Stomach (tissue), 9 donors: ENCODE data around the gene C16orf92. TPM values are rescaled to one million over a fixed set of nuclear protein-coding genes. Genes with fewer than 3 reads are reported as not detected.

ENCODE experiments used
- DNase-seq, 2 donors: peaks; one replicate each; pipeline versions ENCODE4 v3.0.0 to v3.0.0-alpha.2; 2013 to 2019
- H3K27ac ChIP-seq, 5 donors: fragments of 200-600 bp in 4 of 5; sonication (generic) in 4 of 5; one replicate each; pipeline ENCODE4 v1.5.1; 2013 to 2019; ENCODE audit warnings: mild to moderate bottlenecking in 1 of 5, moderate library complexity in 1 of 5
- H3K27me3 ChIP-seq, 3 donors: fragments of 200-600 bp; sonication (generic); one replicate each; pipeline ENCODE4 v1.5.1; 2017 to 2019; ENCODE audit warnings: mixed run types in 1 of 3
- H3K36me3 ChIP-seq, 4 donors: fragments of 200-600 bp; sonication (generic); 1 replicate in 3 of 4; 2 replicates in 1 of 4; pipeline ENCODE4 v1.5.1; 2016 to 2019
- H3K4me1 ChIP-seq, 4 donors: fragments of 200-600 bp; sonication (generic); one replicate each; pipeline ENCODE4 v1.5.1; 2016 to 2019
- H3K4me3 ChIP-seq, 4 donors: fragments of 200-600 bp; sonication (generic) in 3 of 4; one replicate each; pipeline ENCODE4 v1.5.1; 2016 to 2019; ENCODE audit warnings: mild to moderate bottlenecking in 1 of 4
- H3K9me3 ChIP-seq, 4 donors: fragments of 200-600 bp; sonication (generic); one replicate each; pipeline ENCODE4 v1.5.1; 2016 to 2019
- EP300 ChIP-seq: sonication (generic); formaldehyde crosslinking; IDR thresholded peaks from one replicate; pipeline ENCODE4 v1.6.1; 2017; ENCODE audit warnings: antibody characterized with exemption
- POLR2A ChIP-seq, 4 donors: fragments of 450-650 bp; IDR thresholded peaks; one replicate each; pipeline ENCODE4 v1.6.1; 2016; ENCODE audit warnings: antibody characterized with exemption in 4 of 4, control low read depth in 2 of 4, mild to moderate bottlenecking in 1 of 4, moderate library complexity in 1 of 4
- POLR2AphosphoS5 ChIP-seq, 3 donors: sonication (generic); formaldehyde crosslinking; IDR thresholded peaks; one replicate each; pipeline ENCODE4 v1.6.1; 2016; ENCODE audit warnings: antibody characterized with exemption in 3 of 3
- WGBS, 5 donors: extraction: QIAGEN DNeasy Blood & Tissue Kit in 3 of 5; methylation state at CpG; one replicate each; pipeline versions ENCODE4 v1.1.5 to v1.1.7; 2013 to 2018; 5-methylcytosine and 5-hydroxymethylcytosine counted together
- intact Hi-C: fragments of 100-400 bp; cut with DNase I; formaldehyde crosslinking; loops from one replicate; pipeline ENCODE4 v1.15.1; 2023; ENCODE audit warnings: low total_unique reads
- polyA plus RNA-seq, 3 donors: library from polyadenylated mRNA; stranded (reverse); fragments of 200-250 nt; gene quantifications; one replicate each; pipeline ENCODE4 v1.2.3, GENCODE V29; 2013
- total RNA-seq, 5 donors: library from RNA; depleted of rRNA; stranded (reverse); fragments of >200 nt; gene quantifications; one replicate each; pipeline versions ENCODE4 v1.1.0 to v1.2.3, GENCODE V29; 2014 to 2016
- TF ChIP-seq, protein P1 (sequence below), 7 experiments: fragments of 450-650 bp in 4 of 7; fragments of 200-600 bp in 3 of 7; sonication (generic) in 3 of 7; IDR thresholded peaks; one replicate each; pipeline ENCODE4 v1.5.1; 2016 to 2019; ENCODE audit warnings: antibody characterized with exemption in 7 of 7, control low read depth in 2 of 7, mild to moderate bottlenecking in 1 of 7
- donor health status: healthy with polysubstance abuse.
- donor health status: Bipolar disorder and iron deficiency.
- donor health status: healthy.

Gene C16orf92
- total and polyA plus RNA-seq, 8 donors: not detected

DNA sequence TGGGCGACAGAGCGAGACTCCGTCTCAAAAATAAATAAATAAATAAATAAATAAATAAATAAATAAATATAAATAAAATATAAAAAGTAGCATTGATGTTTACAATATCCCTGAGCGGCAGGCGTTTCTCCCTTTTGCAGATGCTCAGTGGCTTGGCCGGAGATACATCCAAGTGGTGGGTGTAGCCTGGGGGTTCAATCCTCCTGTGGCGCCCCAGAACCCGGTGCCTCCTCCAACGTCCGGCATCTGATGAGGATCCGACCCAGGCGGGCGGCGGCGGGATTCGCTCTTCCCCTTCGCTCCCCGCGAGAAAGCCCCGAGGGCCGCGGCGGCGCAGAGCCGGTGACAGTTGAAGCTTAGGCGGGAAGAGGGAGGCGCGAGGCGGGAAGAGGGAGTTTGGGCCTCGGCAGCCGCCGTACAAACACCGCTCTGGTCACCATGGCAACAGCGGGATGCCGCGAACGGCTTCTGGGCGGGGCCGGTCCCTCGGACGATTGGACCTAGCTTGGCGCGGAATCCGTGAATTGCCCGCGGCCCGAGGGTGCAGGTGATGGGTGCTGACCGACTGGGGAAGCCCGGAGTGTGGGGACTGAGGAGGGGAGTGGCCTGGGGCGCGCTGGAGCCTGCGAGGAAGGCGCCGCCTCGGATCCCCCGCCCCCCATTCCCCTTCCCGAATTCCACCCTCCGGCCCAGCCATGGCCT lies 29.8 kb downstream of the C16orf92 start:
- Histone ChIP-seq H3K27ac (peak overlapping the region in 4 of 5 donors; percentile 38 to 60 (median 48)), H3K27me3 (no peaks in the 10 kb centered on the region), H3K36me3 (no peaks in the 10 kb centered on the region), H3K4me1 (peaks cover 23 to 37% (median 29%) of the 10 kb centered on the region in 4 donors), H3K9me3 (no peaks in the 10 kb centered on the region), H3K4me3 (peak overlapping the region; percentile 58 to 84 (median 72))
- peak; percentile 95 to 97 for DNase-seq
- 3 to 5% (median 5%) methylated on average over 41 to 58 of the region's 58 CpGs for WGBS, 5 donors
- intact Hi-C loops: no loop called here
- no peak for TF ChIP-seq POLR2A (IDR thresholded peaks at IDR 0.05)
- TF ChIP-seq, protein P1, sequence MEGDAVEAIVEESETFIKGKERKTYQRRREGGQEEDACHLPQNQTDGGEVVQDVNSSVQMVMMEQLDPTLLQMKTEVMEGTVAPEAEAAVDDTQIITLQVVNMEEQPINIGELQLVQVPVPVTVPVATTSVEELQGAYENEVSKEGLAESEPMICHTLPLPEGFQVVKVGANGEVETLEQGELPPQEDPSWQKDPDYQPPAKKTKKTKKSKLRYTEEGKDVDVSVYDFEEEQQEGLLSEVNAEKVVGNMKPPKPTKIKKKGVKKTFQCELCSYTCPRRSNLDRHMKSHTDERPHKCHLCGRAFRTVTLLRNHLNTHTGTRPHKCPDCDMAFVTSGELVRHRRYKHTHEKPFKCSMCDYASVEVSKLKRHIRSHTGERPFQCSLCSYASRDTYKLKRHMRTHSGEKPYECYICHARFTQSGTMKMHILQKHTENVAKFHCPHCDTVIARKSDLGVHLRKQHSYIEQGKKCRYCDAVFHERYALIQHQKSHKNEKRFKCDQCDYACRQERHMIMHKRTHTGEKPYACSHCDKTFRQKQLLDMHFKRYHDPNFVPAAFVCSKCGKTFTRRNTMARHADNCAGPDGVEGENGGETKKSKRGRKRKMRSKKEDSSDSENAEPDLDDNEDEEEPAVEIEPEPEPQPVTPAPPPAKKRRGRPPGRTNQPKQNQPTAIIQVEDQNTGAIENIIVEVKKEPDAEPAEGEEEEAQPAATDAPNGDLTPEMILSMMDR (IDR thresholded peaks at IDR 0.05): no peak
- peak; percentile 75 to 97 (median 81) for TF ChIP-seq POLR2AphosphoS5 (IDR thresholded peaks at IDR 0.05)
- no peak for TF ChIP-seq EP300

DNA sequence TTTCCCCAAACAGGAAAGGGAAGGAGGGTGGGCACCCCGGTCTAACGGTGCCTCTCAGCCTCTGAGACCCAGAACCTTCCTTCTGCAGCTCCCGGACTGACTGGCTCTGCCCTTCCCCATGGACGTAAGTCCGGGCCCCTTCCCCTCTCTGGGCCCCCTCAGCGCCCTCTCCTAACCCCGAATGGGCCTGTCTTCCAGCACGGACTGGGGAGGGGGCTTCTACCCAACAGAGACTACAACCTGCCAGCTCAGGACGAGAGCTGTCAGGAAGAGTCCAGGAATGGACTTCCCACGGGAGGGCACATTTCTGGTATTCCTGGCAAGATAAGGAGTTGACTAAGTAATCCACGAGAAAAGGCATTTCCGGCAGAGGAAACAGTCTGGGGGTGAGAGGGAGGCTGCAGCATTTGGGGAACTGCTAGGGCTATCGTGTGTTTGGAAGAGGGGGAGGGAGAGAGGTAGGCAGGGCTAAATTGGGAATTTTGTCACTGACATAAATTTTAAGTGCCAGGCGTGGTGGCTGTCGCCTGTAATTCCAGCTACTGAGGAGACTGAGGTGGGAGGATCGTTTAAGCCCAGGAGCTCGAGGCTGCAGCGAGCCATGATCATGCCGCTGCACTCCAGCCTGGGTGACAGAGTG lies 30.5 kb downstream of the C16orf92 start:
- Histone ChIP-seq H3K4me3 (peak overlapping the region; percentile 58 to 84 (median 72)), H3K27ac (peak overlapping the region in 4 of 5 donors; percentile 38 to 60 (median 48)), H3K36me3 (no peaks in the 10 kb centered on the region), H3K4me1 (peaks cover 23 to 37% (median 29%) of the 10 kb centered on the region in 4 donors), H3K27me3 (no peaks in the 10 kb centered on the region), H3K9me3 (no peaks in the 10 kb centered on the region)
- WGBS, 5 donors: 4 to 12% (median 9%) methylated on average over 16 to 19 of the region's 19 CpGs
- intact Hi-C loops: no loop called here
- peak in 1 of 2 donors; percentile 44 for DNase-seq
- TF ChIP-seq POLR2AphosphoS5 (IDR thresholded peaks at IDR 0.05) (no peak), POLR2A (IDR thresholded peaks at IDR 0.05) (no peak), EP300 (no peak)
- TF ChIP-seq, protein P1 (IDR thresholded peaks at IDR 0.05): no peak

DNA sequence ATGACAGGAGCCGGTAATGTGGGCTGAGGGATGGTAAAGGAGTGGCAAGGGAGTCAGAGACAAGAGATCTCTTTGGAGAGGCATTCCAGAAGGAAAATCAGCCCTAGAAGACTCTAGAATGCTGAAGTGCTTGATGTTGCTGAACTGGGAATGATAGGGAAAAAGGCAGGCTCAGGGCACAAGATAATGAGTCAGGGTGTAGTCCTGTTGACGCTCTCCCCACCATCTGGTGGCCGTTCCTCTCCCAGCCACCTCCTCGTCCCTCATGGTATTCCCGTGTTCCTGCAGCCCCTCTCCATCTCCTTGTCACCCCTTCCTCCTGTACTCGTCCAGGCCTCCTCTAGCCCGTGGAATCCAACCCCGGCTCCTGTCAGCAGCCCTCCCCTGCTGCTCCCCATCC lies 31.5 kb downstream of the C16orf92 start:
- intact Hi-C loops: no loop called here
- TF ChIP-seq POLR2AphosphoS5 (IDR thresholded peaks at IDR 0.05) (no peak), EP300 (no peak), POLR2A (IDR thresholded peaks at IDR 0.05) (no peak)
- TF ChIP-seq, protein P1 (IDR thresholded peaks at IDR 0.05): no peak
- Histone ChIP-seq H3K9me3 (no peaks in the 10 kb centered on the region), H3K27me3 (no peaks in the 10 kb centered on the region), H3K27ac (no peak overlapping the region), H3K4me3 (no peak overlapping the region), H3K36me3 (no peaks in the 10 kb centered on the region), H3K4me1 (peaks cover 23 to 37% (median 29%) of the 10 kb centered on the region in 4 donors)
- whole genome bisulfite sequencing, 5 donors: 78 to 90% (median 82%) methylated on average over 8 of the region's 8 CpGs
- no peak for DNase-seq

DNA sequence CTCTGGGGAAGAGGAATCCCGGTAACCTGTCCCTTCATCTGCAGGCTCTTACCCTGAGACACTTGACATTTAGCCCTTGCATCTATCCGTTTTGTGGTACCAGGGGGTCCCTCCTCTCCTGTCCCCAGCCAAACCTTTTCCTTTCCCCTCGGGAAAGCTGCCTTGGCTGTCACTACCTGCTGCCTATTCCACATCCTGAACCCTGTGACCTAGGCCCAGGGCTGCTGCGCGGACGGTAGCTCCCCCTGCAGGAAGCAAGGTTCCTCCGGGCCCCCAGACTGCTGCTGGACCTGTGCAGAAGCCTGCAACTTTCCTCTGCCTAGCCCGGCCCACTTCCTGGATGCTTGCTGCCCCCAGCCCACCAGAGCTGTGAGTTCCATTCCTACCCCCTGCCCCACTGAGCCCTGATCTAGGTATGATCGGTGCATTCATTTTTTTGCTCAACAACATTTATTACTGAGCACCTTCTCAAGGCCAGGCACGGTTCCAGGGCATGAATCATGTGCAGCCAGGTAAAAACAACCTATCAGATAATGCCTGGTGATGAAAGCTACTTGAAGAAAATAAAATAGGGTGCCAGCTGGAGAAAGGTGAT lies 32.1 kb downstream of the C16orf92 start:
- Histone ChIP-seq H3K4me1 (peaks cover 23 to 39% (median 31%) of the 10 kb centered on the region in 4 donors), H3K9me3 (no peaks in the 10 kb centered on the region), H3K4me3 (no peak overlapping the region), H3K27ac (peak overlapping the region in 2 of 5 donors; percentile 19 to 26), H3K36me3 (no peaks in the 10 kb centered on the region), H3K27me3 (no peaks in the 10 kb centered on the region)
- WGBS, 5 donors: 28 to 36% (median 29%) methylated on average over 9 to 10 of the region's 10 CpGs
- TF ChIP-seq POLR2A (IDR thresholded peaks at IDR 0.05): no peak
- TF ChIP-seq, protein P1 (IDR thresholded peaks at IDR 0.05): peak in 3 of 7 experiments; percentile 27 to 45 (median 33)
- intact Hi-C loops: no loop called here
- peak; percentile 60 to 77 for DNase-seq
